Fibroblast of skin of abdomen (primary cell): ENCODE data around the gene KCNC4.

Experiments used
- DNase-seq: peaks from one replicate; pipeline ENCODE4 v3.0.0-alpha.2; 2013

The KCNC4 gene

GRCh38 chr1:110258734-110259133 is 48.6 kb downstream of the KCNC4 start:
- no peak for DNase-seq

- no peak for DNase-seq
Measured at GRCh38 chr1:110259770-110260169, 49.7 kb downstream of the KCNC4 start.
